Epithelial cell of prostate (primary cell): Measurements from ENCODE around the gene CALML3.

Experiments
- DNase-seq: peaks from one replicate; pipeline ENCODE4 v3.0.0-alpha.2; 2011; ENCODE audit warnings: low read depth, low spot score
- H3K27ac ChIP-seq: fragments of 450-650 bp; 2 replicates; pipeline ENCODE4 v1.5.1; 2017; ENCODE audit warnings: mild to moderate bottlenecking

Gene CALML3

DNA sequence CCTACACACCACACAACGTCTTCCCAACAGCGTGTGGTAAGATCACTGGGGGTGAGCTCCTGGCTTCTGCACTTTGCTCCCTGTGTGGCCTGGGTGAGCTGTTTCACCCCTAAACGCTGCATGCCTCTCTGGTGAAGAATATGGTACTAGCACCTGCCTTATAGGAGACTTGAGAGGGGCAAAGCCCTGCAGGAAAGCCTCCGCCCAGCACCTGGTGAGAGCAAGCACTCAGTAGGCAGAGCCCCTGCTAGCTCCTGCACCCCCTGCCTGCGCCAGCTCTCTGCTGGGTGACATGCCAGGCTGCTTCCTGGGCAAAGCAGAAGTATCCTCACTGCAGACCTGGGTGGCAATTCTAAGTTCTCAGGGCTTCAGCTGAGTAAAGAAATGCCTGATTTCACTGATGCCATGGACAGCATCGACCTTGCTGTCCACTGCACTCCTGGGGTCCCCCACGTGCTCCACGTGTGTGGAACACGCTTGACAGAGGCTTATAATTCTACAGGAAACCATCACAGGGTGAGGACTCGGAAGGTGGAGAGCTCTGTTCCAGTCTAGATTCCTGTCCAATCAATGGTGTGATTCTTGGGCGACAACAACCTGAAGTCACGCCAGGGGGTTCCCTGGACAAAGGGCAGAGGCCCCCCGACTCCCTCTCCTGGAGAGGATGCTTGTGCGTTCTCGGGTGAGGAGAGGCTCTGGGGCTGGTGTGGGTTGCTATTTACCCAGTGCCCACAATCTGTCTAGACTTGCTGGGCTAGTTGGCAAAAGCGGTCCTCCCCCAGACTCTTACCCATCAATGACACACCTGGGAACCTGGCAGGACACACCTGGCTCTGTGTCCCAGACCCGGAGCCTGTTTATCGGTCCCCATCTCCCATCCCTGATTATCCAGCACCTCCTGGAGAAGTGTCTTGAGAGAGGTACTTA is 20.4 kb upstream of the CALML3 start:
- DNase-seq, result peak; percentile 63

DNA sequence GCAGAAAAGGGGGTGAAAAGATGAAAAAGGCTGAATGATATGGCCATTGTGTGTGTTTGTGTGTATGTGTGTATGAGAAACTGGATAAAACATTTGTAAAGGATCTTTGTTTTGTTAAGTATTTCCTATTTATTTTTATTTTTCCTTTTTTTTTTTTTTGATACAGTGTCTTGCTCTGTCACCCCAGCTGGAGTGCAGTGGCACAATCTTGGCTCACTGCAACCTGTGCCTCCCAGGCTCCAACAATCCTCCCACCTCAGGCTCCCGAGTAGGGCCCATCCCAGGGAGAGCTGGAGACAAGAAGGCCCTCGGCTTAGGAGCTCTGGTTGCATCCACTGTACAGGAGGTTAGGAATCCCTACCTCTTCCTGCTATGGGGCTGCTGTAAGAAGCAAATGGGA is 18.5 kb upstream of the CALML3 start:
- DNase-seq, result no peak
- H3K27ac ChIP-seq, result no peak overlapping the region

More for the DNA sequence above, 20.4 kb upstream of the CALML3 start:
- peak overlapping the region; percentile 22 for H3K27ac ChIP-seq

DNA sequence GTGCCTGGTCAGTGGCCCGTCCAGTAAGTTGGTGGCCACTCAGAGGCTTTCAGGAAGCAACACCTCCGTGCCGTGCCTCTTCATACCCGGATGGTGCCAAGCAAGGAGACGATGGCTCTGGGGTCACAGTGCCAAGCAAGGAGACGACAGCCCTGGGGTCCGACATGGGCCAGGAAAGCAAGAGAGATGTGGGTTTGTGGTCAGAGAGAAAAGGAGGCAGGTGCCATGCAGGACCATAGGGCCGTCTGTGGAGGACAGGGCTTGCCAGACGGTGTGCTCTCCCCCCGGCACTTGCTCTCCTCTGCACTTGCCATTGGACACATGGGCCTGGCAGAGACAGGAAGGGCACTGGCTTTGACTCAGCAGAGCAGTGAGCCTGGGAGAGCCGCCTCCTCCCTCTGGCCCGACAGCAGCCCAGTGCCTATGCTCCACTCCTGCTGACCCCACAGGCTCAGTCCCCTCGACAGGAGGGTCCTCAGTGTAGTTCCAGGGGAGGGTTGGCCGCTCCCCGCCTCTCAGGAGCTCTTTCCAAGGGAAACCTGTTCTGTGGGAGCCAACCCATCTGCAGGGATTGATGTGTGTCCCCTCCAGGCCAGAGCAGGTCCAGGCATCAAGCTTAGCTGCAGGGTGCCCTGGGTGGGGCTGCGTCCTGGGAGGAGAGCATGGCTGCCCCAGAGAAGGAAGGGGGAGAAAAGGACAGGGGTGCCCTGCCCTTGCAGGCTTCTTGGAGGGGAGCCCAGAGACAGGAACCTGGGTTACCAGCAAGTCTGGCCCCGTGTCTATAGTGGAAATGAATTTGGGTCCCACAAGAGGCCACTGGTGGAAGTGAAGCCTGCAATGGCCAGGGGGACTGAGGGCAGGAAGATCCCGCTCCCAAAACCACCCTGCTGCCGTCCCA is 17.8 kb upstream of the CALML3 start:
- DNase-seq, result no peak
- no peak overlapping the region for H3K27ac ChIP-seq

DNA sequence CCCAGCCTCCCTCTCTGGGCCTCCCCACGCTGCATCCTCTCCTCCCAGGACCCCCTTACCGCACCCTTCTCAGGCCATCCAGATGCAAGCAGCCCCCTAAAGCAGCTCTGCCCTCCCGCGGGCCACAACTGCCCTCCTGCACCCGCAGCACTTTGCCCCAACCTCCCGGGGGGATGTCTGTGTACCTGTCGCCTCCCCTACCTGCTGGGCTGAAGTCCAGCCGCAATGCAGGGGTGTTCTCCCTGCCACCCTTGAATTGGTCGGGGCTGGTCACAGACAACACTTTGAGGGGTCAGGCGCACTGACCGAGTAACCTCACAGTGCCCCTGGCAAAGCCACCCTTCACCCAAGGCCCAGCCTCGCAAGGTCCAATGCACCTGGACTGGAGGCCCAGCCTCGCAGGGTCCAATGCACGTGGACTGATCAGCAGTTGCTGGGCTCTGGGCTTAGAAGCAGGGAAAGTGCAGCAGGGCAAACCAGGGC is 17.1 kb upstream of the CALML3 start:
- H3K27ac ChIP-seq, result no peak overlapping the region
- no peak for DNase-seq

DNA sequence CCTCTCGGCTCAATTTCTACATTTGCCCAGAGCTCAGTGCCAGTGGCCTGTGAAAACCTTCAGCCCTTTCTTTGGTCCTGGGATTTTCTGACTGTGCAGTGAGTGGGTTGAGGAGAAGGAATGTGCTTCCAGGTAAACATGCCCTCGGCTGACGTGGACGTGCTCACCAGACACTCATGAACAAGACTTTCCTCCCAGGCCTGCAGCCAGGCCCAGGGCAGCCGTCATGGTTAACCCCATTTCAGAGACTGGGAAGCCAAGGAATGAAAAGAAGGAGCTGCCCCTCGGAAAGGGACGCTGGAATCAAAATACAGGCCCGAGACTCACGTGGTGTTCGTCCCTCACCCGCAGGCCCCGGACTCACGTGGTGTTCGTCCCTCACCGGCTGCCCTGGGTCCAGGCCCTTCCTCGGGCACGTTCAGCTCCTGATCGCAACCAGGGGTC is 16.6 kb upstream of the CALML3 start:
- H3K27ac ChIP-seq, result no peak overlapping the region
- DNase-seq, result no peak

DNA sequence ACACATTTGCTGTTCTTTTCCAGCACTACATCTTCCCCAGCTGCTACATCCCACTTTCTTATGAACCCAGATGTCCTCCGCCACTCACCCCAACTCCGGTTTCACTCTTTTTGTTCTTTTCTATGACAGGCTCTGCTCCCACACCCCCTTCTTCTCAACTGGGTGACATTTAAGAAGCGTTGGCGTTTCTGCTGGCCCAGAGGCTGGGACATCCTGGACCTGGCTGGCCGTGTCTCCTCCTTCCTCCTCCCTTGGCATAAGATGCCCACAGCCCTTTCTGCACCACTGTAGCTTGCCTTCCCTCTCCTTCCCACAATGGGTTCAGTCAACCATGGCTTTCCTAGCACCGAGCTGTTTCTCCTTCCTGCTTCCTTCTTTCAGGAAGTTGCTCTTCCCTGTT is 16.0 kb upstream of the CALML3 start:
- no peak for DNase-seq
- H3K27ac ChIP-seq, result no peak overlapping the region

DNA sequence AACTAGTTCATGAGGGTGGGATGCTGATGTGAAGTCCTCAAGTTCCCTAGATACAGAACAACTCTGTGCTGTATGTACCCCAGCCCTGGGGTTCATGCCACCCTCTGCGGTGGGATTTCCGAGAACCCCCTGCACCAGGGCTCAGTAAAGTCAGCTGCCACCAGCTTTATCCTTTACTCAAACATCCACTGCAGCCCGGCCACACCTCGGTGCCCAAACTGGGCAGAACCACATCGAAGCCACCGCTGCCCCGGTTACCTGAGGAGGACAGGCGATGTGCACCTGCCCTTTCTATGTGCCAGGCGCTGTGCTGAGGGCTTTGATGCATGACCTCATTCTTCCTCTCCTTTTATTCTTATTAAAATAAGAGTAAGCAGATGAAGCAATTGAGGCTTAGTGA is 15.5 kb upstream of the CALML3 start:
- DNase-seq, result no peak
- no peak overlapping the region for H3K27ac ChIP-seq

DNA sequence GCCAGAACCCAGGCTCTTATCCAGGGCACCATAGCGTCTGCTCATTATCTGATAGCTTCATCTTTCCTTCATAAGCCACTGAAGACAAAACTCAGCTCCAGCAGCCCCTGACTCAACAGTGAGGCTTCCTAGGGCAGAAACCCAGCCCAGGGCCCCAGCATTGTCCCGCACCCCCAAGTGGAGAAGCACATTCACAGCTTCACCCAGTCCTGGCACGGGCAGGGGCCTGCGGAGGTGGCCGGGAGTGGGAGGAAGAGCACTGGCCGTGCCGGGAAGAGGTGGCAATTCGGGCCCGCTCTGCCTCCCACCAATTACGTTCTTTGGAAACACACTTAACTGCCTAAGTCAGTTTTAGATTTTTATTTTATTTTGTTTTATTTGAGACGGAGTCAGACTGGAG is 15.1 kb upstream of the CALML3 start:
- H3K27ac ChIP-seq, result no peak overlapping the region

DNA sequence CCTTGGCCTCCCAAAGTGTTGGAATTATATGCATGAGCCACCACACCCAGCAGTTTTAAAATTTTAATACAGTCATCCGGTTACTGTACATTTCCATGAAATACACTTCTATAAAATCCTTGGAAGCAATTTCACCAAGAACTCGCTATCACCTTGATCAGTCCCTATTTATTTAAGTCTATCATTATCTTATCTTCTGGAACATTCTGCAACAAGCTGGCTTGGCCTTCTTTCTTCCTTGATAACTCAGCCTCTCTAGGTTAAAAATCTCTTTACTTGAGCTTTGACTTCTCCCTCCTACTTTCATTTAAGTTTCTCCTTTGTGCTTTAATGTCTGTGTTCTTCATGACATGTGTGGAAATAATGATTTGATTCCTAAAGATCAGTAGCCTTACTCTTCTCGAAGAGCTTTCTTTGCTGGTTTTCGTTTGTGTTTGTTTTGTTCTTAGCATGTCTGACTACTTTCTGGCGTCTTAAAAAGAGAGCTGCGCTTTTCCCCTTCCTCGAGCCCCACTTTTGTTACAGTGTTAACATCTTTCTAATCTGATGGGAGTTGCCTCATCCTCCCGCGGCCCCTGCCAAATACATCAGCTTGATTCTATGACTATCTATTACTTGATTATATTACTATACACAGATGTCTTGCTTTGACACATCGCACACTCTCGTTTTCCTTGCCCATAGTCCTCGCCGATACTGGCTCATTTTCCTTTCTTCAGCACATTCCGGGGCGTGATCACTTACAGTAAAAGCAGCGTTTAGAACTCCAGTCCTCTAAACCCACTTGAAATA is 14.3 kb upstream of the CALML3 start:
- H3K27ac ChIP-seq, result no peak overlapping the region
- DNase-seq, result no peak

More for the DNA sequence above, 15.1 kb upstream of the CALML3 start:
- DNase-seq, result no peak

DNA sequence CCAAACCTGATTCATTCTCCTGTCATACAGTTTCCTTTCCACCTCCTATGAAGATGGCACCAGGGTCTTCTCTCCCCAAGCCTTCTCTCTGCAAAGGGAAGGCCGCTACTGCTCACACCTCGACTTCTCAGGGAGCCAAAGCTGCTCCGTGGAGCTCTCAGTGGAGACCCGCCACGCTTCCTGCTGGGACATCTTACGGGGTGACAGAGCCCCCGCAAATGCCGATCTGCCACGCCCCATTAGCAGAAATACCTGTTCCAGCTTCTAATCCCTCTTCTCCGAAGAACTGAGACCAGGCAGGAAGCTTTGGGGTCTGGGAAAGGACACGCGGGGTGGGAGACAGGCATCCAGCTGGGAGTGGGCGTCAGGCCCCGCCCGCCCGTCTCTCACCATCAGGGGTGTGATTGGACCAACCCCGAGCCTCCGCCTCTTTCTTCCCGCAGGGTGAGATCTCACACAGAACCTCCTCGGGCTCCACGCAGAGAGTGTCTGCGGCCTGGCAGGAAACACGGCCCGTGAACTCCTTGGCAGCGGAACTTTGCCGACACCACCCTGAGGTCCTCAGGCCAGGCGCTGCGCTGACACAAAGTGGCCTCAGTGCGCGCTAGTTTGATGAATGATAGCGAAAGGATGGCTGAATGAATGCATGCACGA is 13.4 kb upstream of the CALML3 start:
- H3K27ac ChIP-seq, result no peak overlapping the region
- DNase-seq, result no peak

DNA sequence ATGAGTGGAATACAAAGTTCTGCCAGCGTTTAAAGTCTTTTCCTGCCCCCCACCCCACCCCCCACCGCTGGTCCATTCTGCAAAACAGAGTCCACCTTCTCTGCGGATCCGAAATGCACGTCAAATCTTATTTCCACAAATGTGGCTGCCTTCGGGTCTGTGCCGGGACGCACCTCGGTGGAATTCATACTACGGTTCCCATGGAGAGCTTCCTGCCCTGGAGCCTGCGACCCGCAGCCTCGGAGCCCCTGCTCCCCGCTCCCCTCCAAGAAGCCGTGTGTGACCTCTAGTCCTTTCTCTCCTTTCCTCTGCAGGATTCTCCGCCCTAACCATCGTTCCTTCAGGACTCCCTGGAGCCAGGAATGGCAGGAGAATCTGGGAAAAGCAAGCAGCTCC is 12.9 kb upstream of the CALML3 start:
- DNase-seq, result no peak

DNA sequence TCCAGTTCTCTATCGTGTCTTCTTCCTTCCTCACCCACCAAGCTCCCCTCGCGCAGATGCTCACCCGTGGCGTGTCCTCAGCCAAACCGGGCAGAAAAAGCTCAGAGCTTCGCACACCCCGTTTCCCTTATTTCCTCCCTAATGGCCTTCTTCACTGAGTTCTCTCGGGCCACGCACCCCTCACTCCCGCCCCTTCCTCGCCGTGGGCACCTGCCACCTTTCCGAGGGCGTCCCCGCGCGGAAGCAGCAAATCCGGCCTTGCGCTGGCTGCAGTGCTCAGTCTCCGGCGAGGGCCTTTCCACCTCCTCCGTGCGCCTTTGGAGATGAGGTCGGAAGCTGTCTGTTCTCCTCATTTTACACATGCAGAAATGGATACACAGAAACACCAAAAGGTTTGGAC is 12.4 kb upstream of the CALML3 start:
- no peak for DNase-seq
- H3K27ac ChIP-seq, result no peak overlapping the region

More for the DNA sequence above, 12.9 kb upstream of the CALML3 start:
- no peak overlapping the region for H3K27ac ChIP-seq

DNA sequence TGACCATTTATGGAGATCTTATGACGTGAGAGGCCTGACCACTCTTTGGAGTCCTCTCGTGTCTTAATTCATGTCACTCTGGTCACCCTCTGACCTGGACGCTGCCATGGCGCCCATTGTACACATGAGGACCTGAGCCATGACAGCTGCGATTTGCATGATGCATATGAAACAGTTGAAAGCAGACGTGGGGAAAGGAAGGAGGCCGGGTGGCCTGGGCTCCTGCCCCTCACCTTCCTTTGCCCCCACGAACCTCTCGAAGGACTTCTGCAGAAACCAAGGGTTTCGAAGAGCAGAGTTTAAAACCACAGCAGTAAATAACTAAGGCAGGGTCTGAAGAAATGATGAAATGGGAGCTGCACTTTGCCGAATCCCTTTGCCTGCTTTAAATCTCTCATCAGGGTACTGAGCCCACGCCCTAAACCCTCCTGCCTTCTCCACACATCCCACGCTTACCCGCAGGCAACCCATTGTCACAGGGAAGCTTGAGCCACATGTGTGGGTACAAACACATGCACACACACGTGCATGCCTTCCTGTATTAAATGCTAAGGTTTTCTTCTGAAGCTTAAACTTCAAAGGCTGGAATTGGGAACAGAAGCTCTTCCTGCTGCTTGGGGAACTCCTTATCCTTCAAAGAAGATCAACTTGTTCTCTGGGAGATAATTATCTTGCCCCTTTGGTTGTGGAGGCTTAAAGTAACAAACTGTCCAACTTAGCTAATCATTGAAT is 11.7 kb upstream of the CALML3 start:
- no peak overlapping the region for H3K27ac ChIP-seq
- DNase-seq, result no peak

DNA sequence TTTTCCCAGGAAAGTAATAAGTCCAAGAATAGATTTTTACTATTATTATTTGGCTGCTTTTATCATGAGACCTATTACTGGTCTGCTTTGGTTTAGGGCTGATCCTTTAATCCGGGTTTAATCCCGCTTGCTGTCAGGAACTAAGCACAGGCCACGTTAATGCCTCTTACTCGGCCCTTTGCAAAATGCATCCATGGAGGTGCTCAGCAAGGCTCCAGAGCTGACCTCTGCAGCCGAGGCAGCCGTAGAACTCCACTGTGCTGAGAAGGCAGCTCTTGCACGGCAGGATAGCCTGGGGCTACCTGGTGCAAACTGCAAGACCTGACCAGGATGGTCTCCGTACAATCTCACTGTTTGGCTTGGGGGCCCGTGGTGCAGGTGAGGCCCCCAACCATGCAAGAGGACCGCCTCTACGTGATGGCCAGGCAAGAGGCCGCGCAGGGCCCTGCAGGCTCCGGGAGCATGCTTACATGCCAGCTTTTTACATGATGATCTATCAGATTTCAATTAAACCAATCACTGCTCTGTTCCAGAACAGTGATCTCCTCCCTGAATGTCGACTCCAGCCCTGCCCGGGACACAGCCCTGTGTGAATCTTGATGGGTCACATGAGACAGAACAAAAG is 10.4 kb upstream of the CALML3 start:
- DNase-seq, result no peak
- no peak overlapping the region for H3K27ac ChIP-seq

DNA sequence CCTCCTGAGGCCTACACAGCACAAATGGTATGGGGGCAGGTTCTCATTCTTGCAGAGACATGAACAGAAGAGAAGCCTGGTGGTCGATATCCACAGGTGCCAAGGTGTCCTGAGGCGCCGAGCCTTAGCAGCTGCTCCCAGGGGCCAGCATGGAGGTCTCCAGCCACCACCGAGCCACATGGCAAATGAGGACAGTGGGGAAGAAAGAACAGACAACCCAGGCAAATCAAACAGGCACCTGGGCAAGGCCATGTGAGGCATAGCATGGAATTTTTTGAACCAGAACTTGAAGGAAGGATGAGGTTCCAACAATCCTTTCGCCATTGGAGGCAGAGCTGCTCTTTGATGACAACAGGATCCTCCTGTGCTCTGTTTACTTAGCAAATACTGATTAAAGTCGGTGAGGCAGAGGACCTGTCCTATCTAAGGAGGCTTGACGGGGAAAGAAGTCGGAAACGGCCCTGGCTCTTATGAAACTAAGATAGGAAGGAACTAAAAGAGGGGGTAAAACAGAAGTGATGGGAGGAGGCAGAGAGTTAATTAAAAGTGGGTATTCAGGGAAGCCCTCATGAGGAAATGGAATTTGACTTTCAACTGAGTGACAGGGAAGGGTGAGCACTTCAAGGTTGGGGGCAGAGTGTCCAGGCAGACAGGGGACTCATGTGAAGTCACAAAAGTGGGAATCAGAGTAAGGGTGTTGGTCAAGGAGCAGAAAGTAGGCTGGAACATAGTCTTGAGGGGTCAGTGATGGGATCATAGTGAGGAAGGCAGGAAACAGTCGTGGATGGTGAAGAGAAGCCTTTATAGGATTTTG is 8.6 kb upstream of the CALML3 start:
- DNase-seq, result no peak

DNA sequence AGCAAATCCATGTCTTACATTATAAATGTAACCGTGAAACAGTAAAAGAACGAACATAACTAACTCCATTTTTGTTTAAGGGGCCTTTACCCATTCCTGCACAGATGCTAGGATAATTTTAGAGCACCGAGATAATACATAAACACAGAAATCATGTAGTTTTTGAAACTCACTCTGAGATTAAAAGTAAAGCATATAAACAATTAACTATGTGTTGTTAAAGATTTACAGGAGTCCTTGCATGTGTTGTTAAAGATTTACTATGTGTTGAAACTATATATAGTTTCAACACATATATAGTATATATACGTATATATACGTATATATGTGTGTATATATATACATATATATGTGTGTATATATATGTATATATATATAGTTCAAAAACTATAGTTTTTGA is 7.2 kb upstream of the CALML3 start:
- no peak overlapping the region for H3K27ac ChIP-seq
- DNase-seq, result no peak

More for the DNA sequence above, 8.6 kb upstream of the CALML3 start:
- H3K27ac ChIP-seq, result no peak overlapping the region

DNA sequence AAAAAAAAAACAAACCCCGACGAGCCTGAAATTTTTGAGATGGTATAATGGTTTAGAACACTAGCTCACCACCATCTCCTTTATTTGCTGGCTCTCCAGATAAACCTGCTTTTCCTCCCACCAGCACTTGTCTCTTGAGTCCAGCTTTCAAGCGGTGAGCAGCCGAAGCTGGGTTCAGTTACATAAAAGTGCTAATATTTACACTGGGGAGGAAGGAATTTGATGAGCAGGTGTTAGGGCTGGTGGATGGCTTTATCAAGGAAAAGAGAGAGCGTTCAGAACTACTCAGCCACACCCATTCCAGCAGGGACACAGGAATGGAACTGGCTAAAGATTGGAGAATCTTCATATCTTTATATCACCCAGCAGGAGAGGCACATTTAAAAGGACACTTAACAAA is 6.6 kb upstream of the CALML3 start:
- no peak for DNase-seq
- H3K27ac ChIP-seq, result no peak overlapping the region

DNA sequence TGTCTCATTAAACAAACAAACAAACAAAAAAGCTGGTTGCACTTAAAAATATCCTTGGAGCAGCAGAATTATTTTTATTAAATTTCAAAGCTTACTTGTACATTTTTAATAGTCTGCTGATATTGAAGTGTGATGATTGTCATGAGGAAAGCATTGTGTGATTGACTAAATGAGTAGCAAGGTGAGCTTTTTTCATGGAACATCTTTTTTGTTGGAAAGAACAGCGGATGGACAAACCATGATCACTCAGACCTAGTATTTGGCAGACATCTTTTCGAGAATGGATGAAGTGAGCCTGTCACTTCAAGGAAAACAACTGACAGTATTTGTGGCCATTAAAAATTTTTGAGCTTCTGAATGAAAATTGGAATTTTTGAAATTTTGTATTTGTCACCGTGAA is 5.7 kb upstream of the CALML3 start:
- H3K27ac ChIP-seq, result no peak overlapping the region
- DNase-seq, result no peak
